Measurements from ENCODE around the gene BDH2. TPM values are rescaled to one million over a fixed set of nuclear protein-coding genes. Genes with fewer than 3 reads are reported as not detected.

The BDH2 gene
- total RNA-seq, 1 donor from 2014 or later: 41.4 TPM

- DNase-seq (ENCODE audit: low spot score): no peak
Observed at GRCh38 chr4:103085555-103086196, 14.0 kb downstream of the BDH2 start.

GRCh38 chr4:103079621-103080020 is 20.0 kb downstream of the BDH2 start:
- no peak for DNase-seq (ENCODE audit: low spot score)

GRCh38 chr4:103076747-103077347 is 22.8 kb downstream of the BDH2 start, which contains the start of gene SLC9B2:
SLC9B2 (minus strand) TSS chr4:103076761; CDS start chr4:103067550, 9,211 bp downstream.
- no peak for DNase-seq (ENCODE audit: low spot score)

- peak; percentile 71 for DNase-seq (ENCODE audit: low spot score)
Observed at GRCh38 chr4:103075894-103076746, 23.5 kb downstream of the BDH2 start.

GRCh38 chr4:103075435-103075893 is 24.2 kb downstream of the BDH2 start:
- DNase-seq (ENCODE audit: low spot score): no peak

- no peak for DNase-seq (ENCODE audit: low spot score)
Observed at GRCh38 chr4:103074744-103075434, 24.7 kb downstream of the BDH2 start.

- no peak for DNase-seq (ENCODE audit: low spot score)
Observed at GRCh38 chr4:103073792-103074438, 25.7 kb downstream of the BDH2 start.

- DNase-seq (ENCODE audit: low spot score): no peak
Observed at GRCh38 chr4:103067841-103068547, 31.6 kb downstream of the BDH2 start.

- DNase-seq (ENCODE audit: low spot score): no peak
Observed at GRCh38 chr4:103060453-103061148, 39.0 kb downstream of the BDH2 start.

- DNase-seq (ENCODE audit: low spot score): no peak
Observed at GRCh38 chr4:103054030-103054429, 45.6 kb downstream of the BDH2 start.

GRCh38 chr4:103052779-103053178 is 46.9 kb downstream of the BDH2 start:
- DNase-seq (ENCODE audit: low spot score): no peak

- no peak for DNase-seq (ENCODE audit: low spot score)
Observed at GRCh38 chr4:103052145-103052544, 47.5 kb downstream of the BDH2 start.

GRCh38 chr4:103050736-103051436 is 48.7 kb downstream of the BDH2 start:
- no peak for DNase-seq (ENCODE audit: low spot score)

GRCh38 chr4:103046416-103047290 is 53.0 kb downstream of the BDH2 start:
- DNase-seq (ENCODE audit: low spot score): no peak

- DNase-seq (ENCODE audit: low spot score): no peak
Observed at GRCh38 chr4:103044183-103044582, 55.5 kb downstream of the BDH2 start.

GRCh38 chr4:103036169-103036568 is 63.5 kb downstream of the BDH2 start:
- DNase-seq (ENCODE audit: low spot score): no peak

GRCh38 chr4:103032574-103032973 is 67.1 kb downstream of the BDH2 start:
- no peak for DNase-seq (ENCODE audit: low spot score)

GRCh38 chr4:103030791-103031190 is 68.8 kb downstream of the BDH2 start:
- no peak for DNase-seq (ENCODE audit: low spot score)

GRCh38 chr4:103029300-103029699 is 70.3 kb downstream of the BDH2 start:
- DNase-seq (ENCODE audit: low spot score): no peak
